GM12874 (cell line): ENCODE measurements around the gene STKLD1.

Experiments
- CTCF ChIP-seq: IDR thresholded peaks from 2 replicates; pipeline ENCODE4 v1.5.1; 2011; ENCODE audit warnings: low read depth, mild to moderate bottlenecking, control low read depth, low read length, moderate library complexity; ENCODE audit not compliant: insufficient read depth

Gene STKLD1

GRCh38 chr9:133375116-133375723, 946 bp upstream of the STKLD1 start:
- 0 out of 2 replicates have a peak, but pooled peaks have one; percentile 13 for TF ChIP-seq CTCF

GRCh38 chr9:133377721-133378216, 1.6 kb downstream of the STKLD1 start:
- no peak for TF ChIP-seq CTCF

GRCh38 chr9:133378408-133378962, 2.3 kb downstream of the STKLD1 start:
- TF ChIP-seq CTCF: no peak

- TF ChIP-seq CTCF: no peak
Measured at GRCh38 chr9:133379153-133380086, 3.3 kb downstream of the STKLD1 start.

- no peak for TF ChIP-seq CTCF
Measured at GRCh38 chr9:133380734-133381133, 4.6 kb downstream of the STKLD1 start.

GRCh38 chr9:133382507-133383141, 6.5 kb downstream of the STKLD1 start:
- no peak for TF ChIP-seq CTCF

GRCh38 chr9:133383438-133383837, 7.3 kb downstream of the STKLD1 start:
- TF ChIP-seq CTCF: no peak
